Activated B cell treated with CpG ODN at 0.5 μM for 24 hours (primary cell): Measurements from ENCODE around the gene THSD4. TPM values are rescaled to one million over a fixed set of nuclear protein-coding genes. Genes with fewer than 3 reads are reported as not detected.

Experiments used
- ATAC-seq: fragments of 200-7000 bp; cut with Tn5 transposase; one replicate; pipeline ENCODE4 v1.10.0; 2021; ENCODE audit warnings: low read depth, mild to moderate bottlenecking, moderate library complexity
- CTCF ChIA-PET: fragments of 350-600 bp; sonication (Branson Sonifier 250); formaldehyde crosslinking; loops from one replicate; lab custom pipeline; 2021; ENCODE audit warnings: antibody characterized with exemption; lab: Charles Lee
- POLR2A ChIA-PET: fragments of 350-600 bp; sonication (Branson Sonifier 250); formaldehyde crosslinking; loops from one replicate; lab custom pipeline; 2021; ENCODE audit warnings: antibody characterized with exemption; lab: Charles Lee
- DNase-seq: peaks from one replicate; pipeline ENCODE4 v3.0.0; 2022
- H3K27ac Mint-ChIP-seq: one replicate; pipeline ENCODE4 v1.8.0; 2020; ENCODE audit warnings: mixed read lengths
- H3K27me3 Mint-ChIP-seq: one replicate; pipeline ENCODE4 v1.8.0; 2021; ENCODE audit warnings: mixed read lengths
- H3K36me3 Mint-ChIP-seq: one replicate; pipeline ENCODE4 v1.8.0; 2021; ENCODE audit warnings: low read depth, mixed read lengths
- H3K4me1 Mint-ChIP-seq: one replicate; pipeline ENCODE4 v1.8.0; 2021; ENCODE audit warnings: mixed read lengths
- H3K4me3 Mint-ChIP-seq: one replicate; pipeline ENCODE4 v1.8.0; 2020; ENCODE audit warnings: mild to moderate bottlenecking, mixed read lengths
- H3K9me3 Mint-ChIP-seq: one replicate; pipeline ENCODE4 v1.8.0; 2020; ENCODE audit warnings: mixed read lengths
- CTCF ChIP-seq: fragments of 200-600 bp; IDR thresholded peaks from one replicate; pipeline ENCODE4 v1.8.0; 2022; ENCODE audit warnings: antibody characterized with exemption, mild to moderate bottlenecking
- intact Hi-C: fragments of 100-400 bp; cut with micrococcal nuclease; formaldehyde crosslinking; loops from one replicate; pipeline ENCODE4 v1.15.1; 2024
- total RNA-seq: library from RNA; stranded (reverse); gene quantifications from 2 replicates; pipeline ENCODE4 v1.2.3, GENCODE V29; 2022

THSD4 gene
- total RNA-seq, 1 donor from 2014 or later = not detected

- CTCF ChIA-PET = no interaction called here
- Mint-ChIP-seq H3K4me1 (no peaks in the 10 kb centered on the region), H3K27ac (no peak overlapping the region)
Measured at GRCh38 chr15:71374607-71375352, 259.5 kb downstream of the THSD4 start.

DNA sequence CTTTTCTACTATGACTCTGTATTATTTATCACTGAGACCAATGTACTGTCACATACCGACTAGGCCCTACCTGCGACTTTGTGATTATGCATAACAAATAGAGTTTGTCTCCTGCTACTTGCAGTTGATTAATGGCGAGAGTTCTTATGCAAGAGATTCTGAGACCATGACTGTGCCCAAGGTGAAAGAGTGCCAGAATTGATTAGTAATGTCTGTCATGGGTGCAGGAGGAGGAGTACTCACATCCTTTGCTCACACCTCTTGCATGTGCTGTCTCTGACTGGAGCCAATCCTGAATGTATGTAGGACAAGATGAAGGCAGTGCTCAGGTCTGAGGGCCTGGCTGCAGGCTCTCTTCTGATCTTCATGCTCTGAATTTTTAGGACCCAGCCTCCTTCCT, 260.7 kb downstream of the THSD4 start:
- no peak overlapping the region for H3K27ac Mint-ChIP-seq

More at GRCh38 chr15:71374607-71375352, 259.5 kb downstream of the THSD4 start:
- Mint-ChIP-seq H3K4me3 (no peak overlapping the region), H3K9me3 (peaks cover 2% of the 10 kb centered on the region), H3K36me3 (no peaks in the 10 kb centered on the region), H3K27me3 (peaks cover 10% of the 10 kb centered on the region)
- intact Hi-C loops = no loop called here
- POLR2A ChIA-PET = no interaction called here
- DNase-seq (no peak), ATAC-seq (no peak)
- no peak for TF ChIP-seq CTCF

GRCh38 chr15:71379893-71380292, 264.6 kb downstream of the THSD4 start:
- ChIA-PET POLR2A (no interaction called here), CTCF (no interaction called here)
- intact Hi-C loops = no loop called here
- TF ChIP-seq CTCF = no peak
- no peak overlapping the region for H3K27ac Mint-ChIP-seq
- no peaks in the 10 kb centered on the region for H3K4me1 Mint-ChIP-seq
- DNase-seq (no peak), ATAC-seq (no peak)
- no peaks in the 10 kb centered on the region for H3K9me3 Mint-ChIP-seq
- no peaks in the 10 kb centered on the region for H3K36me3 Mint-ChIP-seq
- H3K27me3 Mint-ChIP-seq = peaks cover 11% of the 10 kb centered on the region
- no peak overlapping the region for H3K4me3 Mint-ChIP-seq

More for the DNA sequence above, 260.7 kb downstream of the THSD4 start:
- ChIA-PET POLR2A (no interaction called here), CTCF (no interaction called here)
- Mint-ChIP-seq H3K4me1 (no peaks in the 10 kb centered on the region), H3K4me3 (no peak overlapping the region), H3K9me3 (no peaks in the 10 kb centered on the region), H3K27me3 (peaks cover 10% of the 10 kb centered on the region), H3K36me3 (no peaks in the 10 kb centered on the region)
- no peak for TF ChIP-seq CTCF
- intact Hi-C loops = no loop called here
- DNase-seq = no peak
- ATAC-seq = no peak

- POLR2A ChIA-PET = no interaction called here
- intact Hi-C loops = no loop called here
- H3K9me3 Mint-ChIP-seq = no peaks in the 10 kb centered on the region
- H3K27me3 Mint-ChIP-seq = peaks cover 10% of the 10 kb centered on the region
- no peak for DNase-seq
- CTCF ChIA-PET = no interaction called here
- no peak for ATAC-seq
- no peak overlapping the region for H3K27ac Mint-ChIP-seq
- no peaks in the 10 kb centered on the region for H3K36me3 Mint-ChIP-seq
- no peaks in the 10 kb centered on the region for H3K4me1 Mint-ChIP-seq
- no peak for TF ChIP-seq CTCF
- H3K4me3 Mint-ChIP-seq = no peak overlapping the region
Measured at GRCh38 chr15:71380345-71380744, 265.1 kb downstream of the THSD4 start.

GRCh38 chr15:71384501-71384900, 269.2 kb downstream of the THSD4 start:
- intact Hi-C loops = no loop called here
- Mint-ChIP-seq H3K4me1 (no peaks in the 10 kb centered on the region), H3K9me3 (peaks cover 7% of the 10 kb centered on the region), H3K27me3 (peaks cover 17% of the 10 kb centered on the region), H3K4me3 (no peak overlapping the region), H3K27ac (no peak overlapping the region), H3K36me3 (no peaks in the 10 kb centered on the region)
- TF ChIP-seq CTCF = no peak
- CTCF ChIA-PET = no interaction called here
- POLR2A ChIA-PET = no interaction called here
- no peak for ATAC-seq
- no peak for DNase-seq
